ENCODE results near the gene ZNF804B.

The ZNF804B gene

DNA sequence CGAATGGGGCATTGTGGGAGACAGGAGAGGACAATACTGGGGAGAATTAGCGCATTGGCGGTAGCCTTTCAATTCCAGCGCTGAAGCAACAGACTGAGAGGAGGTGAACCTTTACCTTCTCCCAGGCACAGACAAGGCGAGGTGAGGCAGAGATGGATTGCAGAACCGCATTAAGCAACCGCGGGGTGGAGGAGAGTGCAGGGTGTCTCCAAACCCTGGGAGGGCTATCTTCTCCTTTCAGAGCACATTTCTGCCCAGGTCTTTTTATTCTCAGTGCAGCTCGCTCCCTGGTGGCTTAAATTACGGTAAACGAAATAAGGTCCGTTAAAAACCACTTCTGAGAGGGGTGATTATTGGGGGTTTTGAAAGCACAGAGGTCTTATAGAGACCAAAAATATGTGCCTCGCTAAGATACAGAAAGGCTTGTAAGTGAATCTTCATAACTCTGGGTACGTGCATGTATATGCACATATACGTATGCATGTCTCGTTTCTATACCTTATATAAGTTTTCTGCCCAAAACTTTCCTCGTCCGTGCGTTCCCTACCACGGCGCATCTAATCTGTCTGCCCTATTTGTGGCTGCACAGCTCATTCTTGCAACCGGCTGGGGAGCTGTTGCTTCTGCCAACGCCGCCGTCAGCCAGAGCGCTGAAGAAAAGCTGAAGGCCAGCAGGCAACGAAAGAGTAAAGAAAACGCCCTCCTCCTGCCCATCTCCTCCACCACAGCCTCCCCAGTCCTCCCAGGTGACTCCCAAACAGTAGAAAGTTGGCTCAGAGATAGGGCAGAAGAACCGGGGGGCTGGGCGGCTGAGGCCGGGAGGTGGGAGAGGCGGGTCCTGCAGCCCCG lies 895 bp upstream of the ZNF804B start:
- no peak overlapping the region for H3K4me3 ChIP-seq (replicated peaks in 1 of 2; ENCODE audit: low read depth in 2 of 2, low read length in 2 of 2)
- TF ChIP-seq, protein P1, sequence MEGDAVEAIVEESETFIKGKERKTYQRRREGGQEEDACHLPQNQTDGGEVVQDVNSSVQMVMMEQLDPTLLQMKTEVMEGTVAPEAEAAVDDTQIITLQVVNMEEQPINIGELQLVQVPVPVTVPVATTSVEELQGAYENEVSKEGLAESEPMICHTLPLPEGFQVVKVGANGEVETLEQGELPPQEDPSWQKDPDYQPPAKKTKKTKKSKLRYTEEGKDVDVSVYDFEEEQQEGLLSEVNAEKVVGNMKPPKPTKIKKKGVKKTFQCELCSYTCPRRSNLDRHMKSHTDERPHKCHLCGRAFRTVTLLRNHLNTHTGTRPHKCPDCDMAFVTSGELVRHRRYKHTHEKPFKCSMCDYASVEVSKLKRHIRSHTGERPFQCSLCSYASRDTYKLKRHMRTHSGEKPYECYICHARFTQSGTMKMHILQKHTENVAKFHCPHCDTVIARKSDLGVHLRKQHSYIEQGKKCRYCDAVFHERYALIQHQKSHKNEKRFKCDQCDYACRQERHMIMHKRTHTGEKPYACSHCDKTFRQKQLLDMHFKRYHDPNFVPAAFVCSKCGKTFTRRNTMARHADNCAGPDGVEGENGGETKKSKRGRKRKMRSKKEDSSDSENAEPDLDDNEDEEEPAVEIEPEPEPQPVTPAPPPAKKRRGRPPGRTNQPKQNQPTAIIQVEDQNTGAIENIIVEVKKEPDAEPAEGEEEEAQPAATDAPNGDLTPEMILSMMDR (IDR thresholded peaks at IDR 0.05; ENCODE audit: low read depth, low read length), result no peak
- peak in 1 of 2 donors; percentile 14 for DNase-seq (ENCODE audit: low read depth in 2 of 2)

DNA sequence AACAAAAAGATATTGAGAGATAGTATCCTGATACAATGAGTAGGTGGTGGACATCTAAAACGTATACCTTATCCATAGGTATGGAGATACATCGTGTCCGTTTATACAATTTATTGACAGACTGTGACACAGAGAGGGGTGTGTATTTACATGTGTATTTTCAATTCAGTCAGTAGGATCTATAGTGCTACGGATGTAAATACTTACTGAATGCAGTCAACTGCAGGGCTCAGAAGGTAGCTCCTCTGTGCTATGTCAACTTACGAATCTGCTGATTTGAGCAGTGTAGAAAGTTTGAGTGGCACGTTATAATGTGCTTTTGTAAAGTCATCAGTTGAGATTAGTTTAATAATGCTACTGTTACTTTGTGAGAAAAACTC lies 626 bp downstream of the ZNF804B start:
- no peak overlapping the region for H3K4me3 ChIP-seq (replicated peaks in 1 of 2; ENCODE audit: low read depth in 2 of 2, low read length in 2 of 2)
- no peak for DNase-seq (ENCODE audit: low read depth in 2 of 2)
- TF ChIP-seq, protein P1 (IDR thresholded peaks at IDR 0.05; ENCODE audit: low read depth, low read length), result no peak

DNA sequence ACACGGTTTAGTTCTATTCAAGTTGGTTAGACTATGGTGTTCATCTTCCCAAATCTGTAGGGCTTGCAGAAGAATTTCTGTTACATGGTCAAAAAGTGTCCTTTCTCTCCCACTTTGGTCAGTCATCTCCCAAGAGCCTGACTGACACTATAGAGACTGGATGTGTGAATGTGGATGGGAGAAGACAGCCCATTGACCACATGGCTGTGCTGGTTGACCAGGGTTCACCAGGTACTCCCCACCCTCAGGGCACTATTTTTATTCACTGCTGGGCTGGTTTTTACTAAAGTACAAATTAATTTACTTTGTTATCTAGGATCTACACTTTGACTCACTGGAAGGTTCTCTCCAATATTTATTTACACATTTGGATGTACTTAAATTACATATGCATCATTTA lies 2.3 kb downstream of the ZNF804B start:
- DNase-seq (ENCODE audit: low read depth in 2 of 2), result no peak
- H3K4me3 ChIP-seq (replicated peaks in 1 of 2; ENCODE audit: low read depth in 2 of 2, low read length in 2 of 2), result no peak overlapping the region
- TF ChIP-seq, protein P1 (IDR thresholded peaks at IDR 0.05; ENCODE audit: low read depth, low read length), result no peak

DNA sequence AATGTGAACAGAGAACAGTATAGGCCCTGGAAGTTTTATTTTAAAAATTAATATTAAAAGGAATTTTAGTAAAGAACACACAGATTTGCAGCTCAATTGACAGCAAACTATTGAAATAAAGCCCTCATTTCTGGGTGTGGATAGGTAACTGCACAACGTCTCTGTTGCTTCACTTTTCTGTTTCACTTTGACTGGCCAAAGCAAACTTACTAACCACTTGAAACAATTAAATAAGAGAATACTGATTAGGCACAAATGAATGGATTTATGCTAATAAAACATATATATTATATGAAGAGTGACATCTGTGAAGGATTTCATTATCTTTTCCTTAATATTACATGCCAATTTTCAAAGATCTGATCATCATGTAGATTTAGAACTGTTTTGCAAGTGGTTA lies 11.9 kb downstream of the ZNF804B start:
- TF ChIP-seq, protein P1 (IDR thresholded peaks at IDR 0.05; ENCODE audit: low read depth, low read length), result no peak
- DNase-seq (ENCODE audit: low read depth in 2 of 2), result no peak

DNA sequence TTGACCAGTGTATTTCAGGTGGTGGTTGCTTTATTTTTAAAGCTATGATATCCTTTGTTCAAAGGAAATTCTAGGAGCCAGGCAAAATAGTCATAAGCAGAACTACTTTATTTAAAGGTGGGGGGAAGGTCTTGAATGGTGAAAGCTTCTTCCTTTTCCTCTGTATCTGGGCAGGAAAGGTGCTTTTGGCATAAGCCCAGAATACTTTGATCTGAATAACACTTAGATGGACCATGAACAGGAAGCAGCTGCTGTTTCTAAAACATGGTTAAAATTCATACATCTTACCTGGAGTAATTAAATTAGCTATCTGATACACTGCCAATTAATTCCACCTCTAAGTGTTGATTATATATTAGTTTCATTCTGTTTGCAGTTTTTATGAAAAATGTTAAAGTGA lies 13.3 kb downstream of the ZNF804B start:
- no peak overlapping the region for H3K4me3 ChIP-seq (replicated peaks in 1 of 2; ENCODE audit: low read depth in 2 of 2, low read length in 2 of 2)
- TF ChIP-seq, protein P1 (IDR thresholded peaks at IDR 0.05; ENCODE audit: low read depth, low read length), result no peak

More for the DNA sequence above, 11.9 kb downstream of the ZNF804B start:
- H3K4me3 ChIP-seq (replicated peaks in 1 of 2; ENCODE audit: low read depth in 2 of 2, low read length in 2 of 2), result no peak overlapping the region

DNA sequence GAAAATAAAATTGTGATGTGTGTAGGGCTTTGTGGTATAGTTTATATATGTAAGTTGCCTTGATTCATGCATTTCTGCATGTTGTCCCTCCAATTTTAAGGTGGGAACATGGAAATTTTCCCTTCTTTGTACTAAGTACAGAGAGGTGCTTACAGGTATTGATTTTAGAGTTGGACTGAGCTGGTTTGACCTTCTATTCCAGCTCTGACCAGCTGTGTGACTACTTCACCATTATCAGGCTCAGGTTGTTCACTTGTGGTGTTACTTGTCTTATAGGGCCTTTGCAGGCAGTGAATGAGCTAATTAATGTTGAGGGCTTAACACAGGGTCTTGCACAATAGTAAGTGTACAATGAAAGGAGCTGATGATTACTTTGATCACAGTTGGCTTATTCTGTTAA lies 16.3 kb downstream of the ZNF804B start:
- TF ChIP-seq, protein P1 (IDR thresholded peaks at IDR 0.05; ENCODE audit: low read depth, low read length), result no peak
- H3K4me3 ChIP-seq (replicated peaks in 1 of 2; ENCODE audit: low read depth in 2 of 2, low read length in 2 of 2), result no peak overlapping the region
- DNase-seq (ENCODE audit: low read depth in 2 of 2), result no peak

More for the DNA sequence above, 13.3 kb downstream of the ZNF804B start:
- DNase-seq (ENCODE audit: low read depth in 2 of 2), result no peak
